Measurements from ENCODE around the gene ZNF324. TPM values are rescaled to one million over a fixed set of nuclear protein-coding genes. Genes with fewer than 3 reads are reported as not detected.

Gene ZNF324
- total and polyA plus RNA-seq, 4 donors = 2.3 to 8.4 (median 5.5) TPM

- Histone ChIP-seq H3K36me3 (ENCODE audit: control insufficient read depth in 4 of 4, insufficient read depth in 3 of 4, low read depth in 1 of 4, low read length in 3 of 4) (peaks cover 0 to 3% (median 0%) of the 10 kb centered on the region in 4 donors), H3K9me3 (ENCODE audit: control insufficient read depth in 4 of 4, low read length in 3 of 4) (no peaks in the 10 kb centered on the region), H3K27me3 (ENCODE audit: control insufficient read depth in 4 of 4, insufficient read depth in 4 of 4, low read length in 3 of 4) (no peaks in the 10 kb centered on the region), H3K27ac (ENCODE audit: low read depth in 1 of 2, low read length in 2 of 2) (peak overlapping the region; percentile 80 to 86), H3K4me3 (ENCODE audit: low read depth in 1 of 3, low read length in 3 of 3) (peak overlapping the region; percentile 68 to 82 (median 75)), H3K4me1 (ENCODE audit: control insufficient read depth in 4 of 4, insufficient read depth in 4 of 4, low read length in 3 of 4) (peaks cover 21 to 79% (median 61%) of the 10 kb centered on the region in 4 donors), H3K9ac (ENCODE audit: low read depth in 1 of 2, low read length in 2 of 2) (peak overlapping the region; percentile 67 to 73)
- peak; percentile 86 to 88 for TF ChIP-seq RXRA (IDR thresholded peaks at IDR 0.05)
- peak; percentile 49 for TF ChIP-seq YY1 (IDR thresholded peaks at IDR 0.05)
- TF ChIP-seq HNF4G (IDR thresholded peaks at IDR 0.05) = peak; percentile 9
- TF ChIP-seq GABPA (IDR thresholded peaks at IDR 0.05 in 1 of 2, conservative IDR thresholded peaks at IDR 0.05 in 1 of 2) = peak in 1 of 2 donors; percentile 24
- TF ChIP-seq ATF3 (IDR thresholded peaks at IDR 0.05) = peak; percentile 52
- peak; percentile 53 for TF ChIP-seq ZBTB33 (IDR thresholded peaks at IDR 0.05)
- TF ChIP-seq CTCF (IDR thresholded peaks at IDR 0.05; ENCODE audit: low read depth, low read length, missing input control) = no peak
- no peak for TF ChIP-seq EGR1 (IDR thresholded peaks at IDR 0.05; ENCODE audit: low read depth in 2 of 2)
- peak; percentile 93 for TF ChIP-seq NR2F2 (IDR thresholded peaks at IDR 0.05)
- peak; percentile 85 for TF ChIP-seq SP1 (IDR thresholded peaks at IDR 0.05)
- no peak for TF ChIP-seq FOXA1 (IDR thresholded peaks at IDR 0.05)
- TF ChIP-seq REST (IDR thresholded peaks at IDR 0.05) = peak; percentile 34
- peak; percentile 45 for TF ChIP-seq MAX (IDR thresholded peaks at IDR 0.05)
- TF ChIP-seq JUND (IDR thresholded peaks at IDR 0.05) = peak; percentile 73 to 78
- TF ChIP-seq FOXA2 (IDR thresholded peaks at IDR 0.05) = no peak
- no peak for TF ChIP-seq RAD21 (IDR thresholded peaks at IDR 0.05)
- peak; percentile 28 for TF ChIP-seq TAF1 (conservative IDR thresholded peaks at IDR 0.05)
- TF ChIP-seq HNF4A (conservative IDR thresholded peaks at IDR 0.05) = peak; percentile 87
- 30% methylated on average over 8 of the region's 8 CpGs for WGBS
- no peak for DNase-seq (ENCODE audit: low spot score)
Observed at GRCh38 chr19:58510084-58510862, 43.4 kb downstream of the ZNF324 start.

Measured in liver (tissue), 9 donors.